Measurements from ENCODE around the gene MRPL40. TPM values are rescaled to one million over a fixed set of nuclear protein-coding genes. Genes with fewer than 3 reads are reported as not detected.

The MRPL40 gene
- total RNA-seq, 2 experiments from 2014 or later = 10.7 to 11.3 TPM

GRCh38 chr22:19406846-19407245 is 25.5 kb upstream of the MRPL40 start:
- no peak for DNase-seq
- Histone ChIP-seq H3K27ac (ENCODE audit: low read depth in 1 of 2, low read length in 2 of 2) (no peak overlapping the region), H3K27me3 (ENCODE audit: control insufficient read depth in 1 of 2, insufficient read depth in 2 of 2, low read length in 2 of 2) (no peaks in the 10 kb centered on the region), H3K36me3 (ENCODE audit: insufficient read depth, low read length) (peaks cover 67% of the 10 kb centered on the region), H3K4me1 (ENCODE audit: insufficient read depth, low read length) (peaks cover 2% of the 10 kb centered on the region), H3K9me3 (ENCODE audit: control insufficient read depth in 1 of 2, insufficient read depth in 1 of 2, low read length in 2 of 2) (no peaks in the 10 kb centered on the region), H3K4me3 (ENCODE audit: low read length) (no peak overlapping the region)
- TF ChIP-seq CTCF (IDR thresholded peaks at IDR 0.05) = no peak
- POLR2A ChIA-PET = no interaction called here
- ATAC-seq (ENCODE audit: poor library complexity) = no peak
- Mint-ChIP-seq H3K4me1 (ENCODE audit: low read depth) (peaks cover 9% of the 10 kb centered on the region), H3K9me3 (no peaks in the 10 kb centered on the region), H3K27me3 (no peaks in the 10 kb centered on the region), H3K4me3 (no peak overlapping the region), H3K27ac (no peak overlapping the region), H3K36me3 (ENCODE audit: low read depth) (peaks cover 76% of the 10 kb centered on the region)
- CTCF ChIA-PET = no interaction called here
- intact Hi-C loops (cut with DNase I, micrococcal nuclease) = loop anchor here in 1 of 2 experiments (10.0 kb wide), 1 partner anchor 218 kb away; no protein-coding TSS in a partner anchor

- no peak overlapping the region for H3K4me3 Mint-ChIP-seq
- intact Hi-C loops (cut with DNase I, micrococcal nuclease) = loop anchor here in 1 of 2 experiments (10.0 kb wide), 1 partner anchor 217 kb away; no protein-coding TSS in a partner anchor
- Histone ChIP-seq H3K27me3 (ENCODE audit: control insufficient read depth in 1 of 2, insufficient read depth in 2 of 2, low read length in 2 of 2) (no peaks in the 10 kb centered on the region), H3K9me3 (ENCODE audit: control insufficient read depth in 1 of 2, insufficient read depth in 1 of 2, low read length in 2 of 2) (no peaks in the 10 kb centered on the region), H3K27ac (ENCODE audit: low read depth in 1 of 2, low read length in 2 of 2) (no peak overlapping the region), H3K36me3 (ENCODE audit: insufficient read depth, low read length) (peaks cover 65% of the 10 kb centered on the region), H3K4me1 (ENCODE audit: insufficient read depth, low read length) (peaks cover 6% of the 10 kb centered on the region), H3K4me3 (ENCODE audit: low read length) (no peak overlapping the region)
- DNase-seq (peak in 1 of 14 experiments; percentile 20), ATAC-seq (ENCODE audit: poor library complexity) (no peak)
- H3K27me3 Mint-ChIP-seq = no peaks in the 10 kb centered on the region
- no peak overlapping the region for H3K27ac Mint-ChIP-seq
- ChIA-PET CTCF (no interaction called here), POLR2A (no interaction called here)
- no peaks in the 10 kb centered on the region for H3K9me3 Mint-ChIP-seq
- TF ChIP-seq CTCF (IDR thresholded peaks at IDR 0.05) = no peak
- H3K4me1 Mint-ChIP-seq (ENCODE audit: low read depth) = peaks cover 19% of the 10 kb centered on the region
- peaks cover 74% of the 10 kb centered on the region for H3K36me3 Mint-ChIP-seq (ENCODE audit: low read depth)
Observed at GRCh38 chr22:19407649-19408606, 24.4 kb upstream of the MRPL40 start.

GRCh38 chr22:19410941-19411689 is 21.2 kb upstream of the MRPL40 start:
- intact Hi-C loops (cut with DNase I, micrococcal nuclease) = no loop called here
- no peak overlapping the region for H3K27ac Mint-ChIP-seq
- Histone ChIP-seq H3K27me3 (ENCODE audit: control insufficient read depth in 1 of 2, insufficient read depth in 2 of 2, low read length in 2 of 2) (no peaks in the 10 kb centered on the region), H3K4me1 (ENCODE audit: insufficient read depth, low read length) (peaks cover 6% of the 10 kb centered on the region), H3K4me3 (ENCODE audit: low read length) (no peak overlapping the region), H3K27ac (ENCODE audit: low read depth in 1 of 2, low read length in 2 of 2) (no peak overlapping the region), H3K9me3 (ENCODE audit: control insufficient read depth in 1 of 2, insufficient read depth in 1 of 2, low read length in 2 of 2) (no peaks in the 10 kb centered on the region), H3K36me3 (ENCODE audit: insufficient read depth, low read length) (peaks cover 48% of the 10 kb centered on the region)
- H3K9me3 Mint-ChIP-seq = no peaks in the 10 kb centered on the region
- ChIA-PET POLR2A (no interaction called here), CTCF (no interaction called here)
- peak in 1 of 14 experiments; percentile 15 for DNase-seq
- no peaks in the 10 kb centered on the region for H3K27me3 Mint-ChIP-seq
- peaks cover 32% of the 10 kb centered on the region for H3K4me1 Mint-ChIP-seq (ENCODE audit: low read depth)
- TF ChIP-seq CTCF (IDR thresholded peaks at IDR 0.05) = no peak
- H3K4me3 Mint-ChIP-seq = no peak overlapping the region
- ATAC-seq (ENCODE audit: poor library complexity) = no peak
- H3K36me3 Mint-ChIP-seq (ENCODE audit: low read depth) = peaks cover 53% of the 10 kb centered on the region
